GM13977 (cell line): Measurements from ENCODE around the gene UBE2V1.
"Not testable (repeated sequence)": the region's sequence is repeated elsewhere in the genome, so short reads cannot be mapped to it uniquely, and the experiment has no call there.

Source experiments
- DNase-seq: peaks from one replicate; pipeline ENCODE4 v3.0.0; 2012; ENCODE audit warnings: low spot score
- in situ Hi-C: fragments of 300-500 bp; cut with MboI; formaldehyde crosslinking; loops from one replicate; pipeline ENCODE4 v1.12.0; 2022; ENCODE audit warnings: low sequenced_read_pairs, low pct_unique_long_range_greater_than_20kb, mixed read lengths, inconsistent platforms; ENCODE audit not compliant: unreplicated experiment
- TF ChIP-seq, protein P1 (sequence below): IDR thresholded peaks from 2 replicates; pipeline ENCODE4 v1.5.1; 2012; ENCODE audit warnings: mild to moderate bottlenecking, control low read depth; ENCODE audit not compliant: insufficient read depth; ENCODE audit errors: extremely low read depth, missing control alignments

The UBE2V1 gene

DNA sequence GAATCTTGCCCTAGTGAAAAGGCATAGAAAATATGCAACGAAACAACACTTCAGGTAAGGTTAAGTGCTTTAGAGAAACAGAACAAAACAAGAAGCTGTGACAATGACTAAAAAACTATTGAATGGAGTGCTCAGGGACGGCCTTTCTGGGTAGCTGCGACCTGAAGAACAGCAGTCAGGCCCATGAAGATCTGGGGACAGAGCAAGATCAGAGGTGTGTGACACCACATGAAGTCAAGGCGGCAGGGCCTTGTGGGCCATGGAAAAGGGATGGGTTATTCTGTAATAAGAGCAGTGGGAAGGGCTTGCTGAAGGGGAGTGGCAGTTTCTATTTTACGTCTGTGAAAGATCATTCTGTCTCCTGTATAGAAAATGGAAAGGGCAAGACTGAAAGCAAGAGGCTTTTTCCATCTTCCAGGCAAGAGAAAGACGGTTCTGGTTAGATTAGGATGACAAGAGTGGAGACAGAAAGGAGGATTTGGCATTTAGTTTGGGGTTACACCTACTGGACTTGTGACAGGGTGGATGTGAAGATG, 5.1 kb downstream of the UBE2V1 start:
- TF ChIP-seq, protein P1, sequence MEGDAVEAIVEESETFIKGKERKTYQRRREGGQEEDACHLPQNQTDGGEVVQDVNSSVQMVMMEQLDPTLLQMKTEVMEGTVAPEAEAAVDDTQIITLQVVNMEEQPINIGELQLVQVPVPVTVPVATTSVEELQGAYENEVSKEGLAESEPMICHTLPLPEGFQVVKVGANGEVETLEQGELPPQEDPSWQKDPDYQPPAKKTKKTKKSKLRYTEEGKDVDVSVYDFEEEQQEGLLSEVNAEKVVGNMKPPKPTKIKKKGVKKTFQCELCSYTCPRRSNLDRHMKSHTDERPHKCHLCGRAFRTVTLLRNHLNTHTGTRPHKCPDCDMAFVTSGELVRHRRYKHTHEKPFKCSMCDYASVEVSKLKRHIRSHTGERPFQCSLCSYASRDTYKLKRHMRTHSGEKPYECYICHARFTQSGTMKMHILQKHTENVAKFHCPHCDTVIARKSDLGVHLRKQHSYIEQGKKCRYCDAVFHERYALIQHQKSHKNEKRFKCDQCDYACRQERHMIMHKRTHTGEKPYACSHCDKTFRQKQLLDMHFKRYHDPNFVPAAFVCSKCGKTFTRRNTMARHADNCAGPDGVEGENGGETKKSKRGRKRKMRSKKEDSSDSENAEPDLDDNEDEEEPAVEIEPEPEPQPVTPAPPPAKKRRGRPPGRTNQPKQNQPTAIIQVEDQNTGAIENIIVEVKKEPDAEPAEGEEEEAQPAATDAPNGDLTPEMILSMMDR = no peak
- no peak for DNase-seq
- in situ Hi-C loops = no loop called here

DNA sequence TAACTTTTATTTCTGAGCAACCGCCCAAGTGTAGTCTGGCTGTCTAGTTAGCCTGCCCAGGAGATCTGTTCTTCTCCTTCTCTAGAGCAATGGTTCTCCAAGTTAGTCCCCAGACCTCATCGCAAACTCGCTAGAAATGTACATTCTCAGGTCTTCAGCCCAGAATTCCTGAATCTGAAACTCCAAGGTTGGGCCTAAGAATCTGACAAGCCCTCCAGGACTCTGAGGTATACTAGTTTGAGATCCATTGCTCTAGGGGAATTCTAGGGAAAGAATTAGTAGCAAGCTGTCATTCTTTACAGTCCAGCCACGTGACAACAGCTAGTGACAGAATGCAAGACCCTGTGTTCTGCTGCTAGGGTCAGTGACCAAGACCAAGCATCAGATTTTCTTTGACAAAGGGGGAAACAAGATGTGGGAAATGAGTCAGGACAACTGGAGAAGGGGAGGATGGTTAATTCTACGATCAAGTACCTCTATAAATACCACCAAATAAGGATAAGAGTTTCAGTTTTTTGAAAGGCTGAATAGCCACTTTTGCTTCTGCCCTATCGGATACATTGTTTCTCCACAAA, 5.8 kb downstream of the UBE2V1 start:
- in situ Hi-C loops = no loop called here
- TF ChIP-seq, protein P1 = no peak
- no peak for DNase-seq

DNA sequence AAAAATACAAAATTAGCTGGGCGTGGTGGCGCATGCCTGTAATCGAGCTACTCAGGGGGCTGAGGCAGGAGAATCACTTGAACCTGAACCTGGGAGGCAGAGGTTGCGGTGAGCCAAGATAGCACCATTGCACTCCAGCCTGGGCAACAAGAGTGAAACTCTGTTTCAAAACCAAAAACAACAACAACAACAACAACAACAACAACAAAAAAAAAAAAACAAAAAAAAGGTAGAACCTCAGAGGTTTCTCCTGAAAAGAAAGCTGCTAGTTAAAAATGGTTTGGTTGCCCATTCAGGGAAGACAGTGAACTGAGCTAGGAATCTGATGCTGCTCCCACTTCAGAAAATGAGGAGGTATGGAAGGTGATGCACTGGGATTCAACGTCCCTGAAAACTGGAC, 6.3 kb downstream of the UBE2V1 start:
- DNase-seq, in situ Hi-C loops: not testable (repeated sequence)

DNA sequence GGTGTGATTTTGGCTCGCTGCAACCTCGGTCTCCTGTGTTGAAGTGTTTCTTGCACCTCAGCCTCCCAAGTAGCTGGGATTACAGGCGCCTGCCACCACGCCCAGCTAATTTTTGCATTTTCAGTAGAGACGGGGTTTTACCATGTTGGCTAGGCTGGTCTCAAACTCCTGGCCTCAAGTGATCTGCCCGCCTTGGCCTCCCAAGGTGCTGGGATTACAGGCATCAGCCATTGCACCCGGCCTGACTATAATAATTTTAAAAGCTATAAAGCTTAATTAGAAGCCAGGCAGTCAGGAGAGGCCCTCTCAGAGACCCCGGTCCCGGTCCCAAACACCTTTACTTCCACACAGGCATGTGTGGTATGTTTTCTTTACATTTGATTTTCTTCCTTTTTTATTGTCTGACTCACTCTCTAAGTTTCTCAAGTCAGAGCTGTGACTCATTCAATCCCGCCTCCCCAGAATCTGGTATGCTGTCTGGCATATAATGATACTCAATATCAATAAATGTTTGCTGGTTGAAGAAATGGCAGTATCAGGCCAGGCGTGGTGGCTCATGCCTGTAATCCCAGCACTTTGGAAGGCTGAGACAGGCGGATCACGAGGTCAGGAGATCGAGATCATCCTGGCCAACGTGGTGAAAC, 9.4 kb downstream of the UBE2V1 start:
- DNase-seq, in situ Hi-C loops: not testable (repeated sequence)

DNA sequence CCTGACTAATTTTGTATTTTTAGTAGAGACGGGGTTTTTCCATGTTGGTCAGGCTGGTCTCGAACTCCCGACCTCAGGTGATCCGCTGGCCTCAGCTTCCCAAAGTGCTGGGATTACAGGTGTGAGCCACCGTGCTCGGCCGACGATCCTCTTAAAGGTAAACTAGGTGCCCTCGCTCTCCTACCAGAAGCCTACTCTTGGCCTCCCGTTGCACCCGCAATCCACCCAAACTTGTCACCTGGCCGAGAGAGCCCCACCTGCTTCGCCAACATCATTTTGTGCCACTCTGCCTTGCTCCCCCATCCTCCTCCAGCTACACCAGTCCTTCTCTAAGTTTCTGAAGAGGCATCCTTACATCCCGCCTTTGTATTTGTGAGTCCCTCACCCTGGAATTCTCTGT, 10.4 kb downstream of the UBE2V1 start:
- DNase-seq, in situ Hi-C loops: not testable (repeated sequence)

DNA sequence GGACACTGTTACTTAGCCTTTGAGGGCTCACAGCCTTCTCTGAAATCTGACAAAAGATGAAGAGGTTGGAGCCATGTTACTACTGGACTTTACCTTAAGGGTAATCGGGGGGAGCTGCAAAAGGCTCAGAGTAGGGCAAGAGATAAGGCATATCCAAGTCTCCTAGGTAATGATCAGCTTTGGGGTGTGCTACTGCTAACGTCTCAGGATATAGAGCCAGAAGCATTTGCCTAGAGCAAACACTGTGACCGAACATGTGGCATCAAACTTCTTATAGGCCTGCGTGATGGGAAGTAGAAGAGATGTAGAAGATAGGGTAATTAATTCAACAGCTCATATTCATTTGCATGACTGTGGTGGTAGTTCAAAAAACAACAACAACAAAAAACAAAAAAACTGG, 11.1 kb downstream of the UBE2V1 start:
- in situ Hi-C loops = no loop called here
- TF ChIP-seq, protein P1 = no peak
- no peak for DNase-seq

DNA sequence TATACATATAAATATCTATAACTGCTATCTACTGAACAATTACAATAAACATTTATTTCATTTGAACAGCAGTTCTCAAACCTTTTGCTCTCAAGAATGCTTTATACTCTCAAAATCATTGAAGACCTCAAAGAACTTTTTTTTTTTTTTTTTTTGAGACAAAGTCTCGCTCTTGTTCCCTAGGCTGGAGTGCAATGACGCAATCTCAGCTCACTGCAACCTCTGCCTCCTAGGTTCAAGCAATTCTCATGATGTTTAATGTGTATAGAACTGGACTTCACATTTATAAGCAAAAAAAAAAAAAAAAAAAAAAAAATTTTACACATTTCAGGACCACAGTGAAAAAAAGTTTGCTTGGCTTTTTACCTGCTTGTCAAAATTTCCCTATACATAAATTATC, 11.7 kb downstream of the UBE2V1 start:
- DNase-seq = no peak
- in situ Hi-C loops = no loop called here
- TF ChIP-seq, protein P1 = no peak

DNA sequence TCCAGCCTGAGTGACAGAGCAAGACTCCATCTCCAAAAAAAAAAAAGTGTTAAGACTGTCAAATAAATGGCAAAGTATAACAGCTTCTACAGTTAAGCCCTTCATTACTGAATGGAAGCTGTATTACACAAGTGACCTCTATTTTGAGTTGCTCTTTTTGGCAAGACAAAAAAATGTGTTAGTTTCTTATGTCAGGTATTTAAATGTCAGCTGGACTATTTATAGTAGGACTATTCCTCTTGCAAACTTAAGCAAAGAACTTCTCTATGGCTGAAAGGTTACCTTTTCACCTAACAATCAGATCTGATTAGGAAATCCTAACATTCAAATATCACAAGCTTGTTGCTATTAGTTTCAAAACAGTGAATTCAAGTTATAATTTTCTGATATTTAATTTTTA, 12.4 kb downstream of the UBE2V1 start:
- TF ChIP-seq, protein P1 = no peak
- DNase-seq = no peak
- in situ Hi-C loops = no loop called here
